Stimulated activated CD4-positive, alpha-beta T cell treated with anti-CD3 and anti-CD28 coated beads, Interleukin-12 subunit alpha, Interleukin-12 subunit beta, amount 100 ng/mL, for 4 hours (primary cell): ENCODE measurements around the gene RIN3.

Source experiments
- DNase-seq: peaks from one replicate; pipeline ENCODE4 v3.0.0-alpha.2; 2020

RIN3 gene

DNA sequence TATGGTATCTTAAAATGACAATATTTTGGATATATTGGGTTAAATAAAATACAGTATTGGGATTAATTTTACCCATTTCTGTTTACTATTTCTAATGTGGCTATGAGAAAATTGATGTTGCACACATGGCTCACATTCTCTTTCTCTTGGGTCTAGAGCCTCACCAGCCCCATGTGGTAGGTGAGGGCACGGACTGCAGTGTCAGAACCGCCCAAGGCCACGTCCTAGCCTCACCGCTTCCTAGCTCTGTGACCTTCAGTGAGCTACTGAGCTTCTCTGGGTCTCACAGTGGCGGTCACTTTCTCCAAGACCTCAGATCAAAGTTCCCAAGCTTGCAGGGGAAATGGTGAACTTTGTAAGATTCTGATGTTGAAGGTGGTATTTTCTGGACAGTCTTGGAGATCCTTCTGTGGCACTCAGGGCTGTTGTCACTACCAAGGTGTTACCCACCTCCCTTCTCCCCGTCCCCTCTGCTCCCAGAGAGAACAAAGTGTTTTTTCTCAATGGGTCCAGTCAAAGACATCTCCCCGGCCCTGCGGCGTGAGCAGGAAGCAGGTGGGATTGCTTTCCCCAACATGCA, 87.6 kb downstream of the RIN3 start:
- no peak for DNase-seq

DNA sequence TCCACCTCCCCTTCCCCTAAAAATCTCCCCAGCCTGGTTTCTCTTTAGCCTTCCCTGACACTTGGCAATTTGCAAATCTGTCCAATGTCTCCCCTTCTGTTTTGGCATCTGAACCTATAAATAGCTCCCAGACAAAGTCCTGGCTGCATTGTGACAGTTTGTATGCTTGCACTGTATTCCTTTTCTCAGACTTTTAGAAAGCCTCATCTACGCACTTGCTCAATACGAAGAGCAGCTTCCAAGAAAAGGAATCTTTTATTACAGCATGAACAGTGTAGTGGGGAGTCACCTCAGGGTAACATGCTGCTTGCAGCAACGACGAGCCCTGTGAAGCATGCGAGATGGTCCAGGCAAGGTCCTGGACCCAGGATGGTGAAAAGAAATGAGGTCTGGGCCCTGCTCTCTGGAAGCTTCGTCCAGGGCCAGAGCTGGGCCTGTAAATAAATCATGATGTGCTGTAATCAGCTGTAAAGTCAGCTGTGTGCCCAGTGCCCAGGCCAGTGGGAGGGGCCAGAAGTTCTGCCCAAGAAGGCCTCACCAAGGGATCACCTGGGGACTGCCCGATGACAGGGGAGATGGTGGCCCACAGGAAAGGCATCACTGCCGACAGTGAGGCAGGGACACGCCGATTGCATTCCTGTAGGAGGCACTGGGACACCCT, 88.3 kb downstream of the RIN3 start:
- DNase-seq = no peak

DNA sequence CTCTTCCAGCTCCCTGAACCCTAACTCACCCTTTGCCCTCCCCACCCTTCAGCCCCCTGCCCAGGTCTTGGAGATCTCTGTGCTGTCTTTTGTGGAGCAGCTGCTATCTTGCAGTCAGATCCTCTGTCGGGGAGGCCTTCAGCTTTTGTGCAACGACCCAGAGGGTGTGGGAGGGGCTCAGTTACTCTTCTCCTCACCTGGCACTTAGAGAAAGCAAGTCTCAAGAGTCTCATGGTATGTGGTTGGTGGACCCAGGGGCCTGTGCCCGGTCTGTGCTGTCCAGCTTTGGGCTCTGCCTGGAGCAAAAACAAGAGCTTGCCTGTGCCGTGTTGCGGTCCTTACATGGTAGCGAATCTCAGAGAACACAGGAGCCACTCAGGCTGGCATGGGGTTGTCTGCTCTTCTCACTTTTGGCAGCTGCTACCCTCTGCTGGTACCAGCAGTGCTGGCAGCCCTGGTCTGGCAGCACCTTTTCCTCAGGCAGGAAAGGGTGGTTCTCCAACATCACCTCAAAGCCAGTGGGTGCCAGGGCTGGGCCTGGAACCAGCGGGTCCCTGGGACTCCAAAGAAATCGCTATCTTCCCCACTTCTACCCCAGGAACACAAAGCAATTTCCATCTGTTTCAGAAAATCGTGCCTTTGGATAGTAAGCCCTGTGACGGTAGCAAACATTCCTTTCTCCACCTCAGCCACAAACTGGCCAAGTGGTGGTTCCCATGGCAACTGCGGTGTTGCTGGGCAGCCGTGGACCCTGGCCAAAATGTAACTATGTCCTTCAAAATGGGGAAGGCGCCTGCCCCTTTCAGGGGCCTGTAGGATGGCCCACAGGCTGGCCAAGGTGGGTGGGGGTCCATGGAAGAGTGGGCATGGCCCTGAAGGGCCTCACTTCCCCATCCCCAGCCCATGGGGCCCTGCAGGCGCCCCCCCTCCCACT, 90.0 kb downstream of the RIN3 start:
- DNase-seq = peak; percentile 38

DNA sequence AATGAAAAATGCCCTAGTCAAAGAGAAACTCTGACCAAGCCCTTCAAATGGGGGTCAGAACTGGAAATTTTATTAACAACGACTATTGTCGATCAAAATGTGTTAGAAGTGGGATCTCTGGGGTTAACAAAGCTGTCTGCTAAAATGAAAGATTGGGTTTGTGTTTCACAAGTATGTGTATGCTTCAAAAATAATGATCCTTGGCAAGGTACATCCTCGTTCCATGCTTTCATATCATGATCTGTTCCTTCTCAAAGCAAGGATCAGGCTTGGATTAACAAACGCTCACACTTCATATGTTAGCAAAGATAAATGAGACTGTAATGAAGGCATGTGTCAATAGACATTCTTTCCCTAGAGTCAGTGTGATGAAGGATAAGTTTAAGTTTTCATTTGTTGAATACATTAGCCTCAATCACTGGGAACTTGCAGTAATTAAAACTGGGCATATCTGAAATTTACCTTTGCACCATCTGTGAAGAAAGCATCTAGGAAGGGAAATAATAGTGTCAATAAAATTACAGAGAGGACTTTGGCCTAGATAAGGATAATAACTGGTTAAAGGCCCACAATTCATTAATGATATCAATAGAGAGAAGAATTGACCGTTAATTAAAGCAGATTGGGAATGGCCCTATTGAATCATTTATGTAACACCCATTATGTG, 91.8 kb downstream of the RIN3 start:
- DNase-seq = no peak

DNA sequence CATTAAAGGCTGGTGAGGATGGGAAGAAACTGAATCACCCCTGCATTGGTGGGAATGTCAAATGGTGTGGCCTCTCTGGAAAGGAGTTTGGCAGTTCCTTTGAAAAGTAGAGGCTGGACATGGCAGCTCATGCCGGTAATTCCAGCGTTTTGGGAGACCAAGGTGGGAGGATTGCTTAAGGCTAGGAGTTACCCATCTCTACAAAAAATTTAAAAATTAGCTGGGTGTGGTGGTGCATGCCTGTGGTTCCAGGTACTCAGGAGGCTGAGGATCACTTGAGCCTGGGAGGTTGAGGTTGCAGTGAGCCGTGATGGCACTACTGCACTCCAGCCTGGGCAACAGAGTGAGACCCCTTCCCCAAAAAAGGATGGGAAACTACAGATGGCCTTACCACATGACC, 93.7 kb downstream of the RIN3 start:
- DNase-seq = no peak

DNA sequence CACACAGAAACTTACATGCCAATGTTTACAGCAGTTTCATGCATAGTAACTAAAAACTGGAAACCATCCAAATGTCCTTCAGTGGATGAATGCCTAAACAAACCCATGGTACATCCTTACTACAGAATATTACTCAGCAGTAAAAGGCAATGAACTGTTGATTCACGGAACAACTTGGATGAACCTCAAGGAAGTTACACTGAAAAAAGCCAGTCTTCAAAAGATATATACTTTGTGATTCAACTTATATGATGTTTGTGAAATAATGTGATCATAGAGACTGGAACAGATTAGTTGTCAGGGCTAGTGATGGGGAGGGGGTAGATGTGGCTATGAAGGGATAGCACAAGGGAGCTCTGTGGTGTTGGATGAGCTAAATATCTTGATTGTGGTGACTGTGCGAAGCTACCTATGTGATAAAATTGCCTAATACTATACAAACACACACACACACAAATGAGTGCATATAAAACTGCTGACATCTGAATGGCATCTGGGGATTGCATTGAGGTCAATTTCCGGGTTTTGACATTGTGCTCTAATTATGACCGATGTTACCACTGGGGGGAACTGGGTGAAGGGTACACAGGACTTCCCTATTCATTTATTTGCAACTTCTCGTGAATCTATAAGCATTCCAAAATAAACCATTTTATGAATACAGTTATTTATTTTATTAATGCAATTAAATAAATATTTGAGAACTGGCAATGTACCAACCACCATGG, 94.3 kb downstream of the RIN3 start:
- DNase-seq = no peak

DNA sequence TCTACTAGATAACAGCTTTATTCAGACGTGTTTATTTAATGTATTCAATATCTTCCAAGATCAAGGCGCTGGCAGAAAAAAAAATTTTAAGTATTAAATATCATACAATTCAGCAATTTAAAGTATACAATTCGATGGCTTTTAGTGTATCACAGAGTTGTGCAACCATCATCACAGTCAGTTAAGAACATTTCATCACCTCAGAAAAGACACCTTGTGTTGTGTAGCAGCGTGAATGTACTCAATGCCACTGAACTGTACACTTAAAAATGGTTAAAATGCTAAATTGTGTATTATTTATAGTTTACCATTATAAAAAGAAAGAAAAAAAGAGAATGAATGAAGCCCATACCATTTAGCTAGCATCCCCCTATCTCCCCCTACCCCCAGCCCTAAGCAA, 96.4 kb downstream of the RIN3 start:
- DNase-seq = no peak

DNA sequence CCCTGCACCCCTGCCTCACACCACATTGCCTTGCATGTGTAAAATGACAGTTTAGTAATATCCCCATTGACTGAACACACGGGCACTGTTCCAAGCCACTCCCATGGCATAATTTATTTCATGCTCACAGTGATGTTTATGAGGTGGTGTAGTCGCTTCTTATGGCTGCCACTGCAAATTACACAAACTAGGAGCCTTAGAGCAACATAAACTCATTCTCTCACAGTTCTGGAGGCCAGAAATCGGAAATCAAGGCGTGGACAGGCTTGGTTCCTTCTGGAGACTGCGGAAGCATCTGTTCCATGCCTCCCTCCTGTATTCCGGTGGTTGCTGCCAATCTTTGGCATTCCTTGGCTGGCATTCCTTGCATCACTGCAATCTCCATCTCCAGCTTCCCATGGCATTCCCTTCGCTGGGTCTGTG, 97.3 kb downstream of the RIN3 start:
- DNase-seq = no peak

DNA sequence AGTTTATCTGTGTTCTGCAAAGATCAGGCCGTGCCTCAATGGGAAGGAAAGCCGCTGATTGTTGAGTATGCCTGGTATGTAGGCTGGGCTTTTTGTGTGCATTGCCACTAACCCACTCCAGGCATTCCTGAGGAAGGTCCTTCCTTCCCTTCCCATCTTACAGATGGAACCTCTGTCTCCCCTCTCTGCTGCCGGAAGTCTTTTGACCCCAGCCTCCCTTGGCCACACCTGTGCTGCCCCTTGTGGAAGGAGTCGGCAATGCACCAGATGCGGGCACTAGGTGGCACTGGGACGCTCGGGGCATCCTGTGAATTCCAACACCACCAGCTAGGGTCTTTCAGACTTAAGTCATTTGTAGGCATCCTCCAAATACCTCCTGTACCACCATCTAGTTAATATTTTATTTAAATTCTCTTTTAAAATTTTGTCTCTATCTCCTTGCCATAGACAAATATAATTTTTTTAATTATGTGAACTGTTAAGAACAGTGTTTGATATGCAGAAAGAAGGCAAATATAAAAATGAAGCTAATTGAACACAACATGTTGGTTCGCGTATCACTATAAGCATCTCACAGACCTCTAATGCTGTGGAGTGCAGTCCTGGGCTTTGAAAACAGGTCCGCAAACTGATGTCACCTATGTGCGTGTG, 99.6 kb downstream of the RIN3 start:
- DNase-seq = peak; percentile 72

DNA sequence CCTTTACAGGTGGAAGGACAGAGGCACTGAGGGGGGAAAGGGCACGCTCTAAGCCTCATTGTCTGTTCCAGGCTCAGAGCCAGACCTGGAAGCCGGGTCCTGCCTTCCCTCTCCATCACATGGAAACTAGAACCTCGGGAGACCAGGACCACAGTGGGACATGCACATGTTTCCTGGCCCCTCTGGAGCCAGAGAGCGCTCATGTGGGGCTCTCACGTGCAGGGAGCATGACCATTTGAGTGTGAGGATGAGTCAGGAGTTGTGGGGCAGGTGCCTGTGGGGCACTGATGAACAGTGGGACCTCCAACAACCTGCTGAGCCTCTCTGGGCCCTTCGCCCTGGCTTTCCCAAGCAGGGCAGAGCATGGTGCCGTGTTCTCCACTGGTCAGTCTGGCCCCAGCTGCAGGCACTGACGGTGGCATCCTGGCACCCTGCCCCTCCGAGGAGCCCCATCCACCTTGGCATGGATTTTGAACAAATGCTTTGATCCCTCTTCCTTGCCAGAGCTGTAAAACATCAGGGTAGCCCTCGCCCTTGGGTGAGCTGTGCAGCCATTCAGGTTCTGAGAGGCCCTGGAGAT, 100.2 kb downstream of the RIN3 start:
- DNase-seq = no peak

DNA sequence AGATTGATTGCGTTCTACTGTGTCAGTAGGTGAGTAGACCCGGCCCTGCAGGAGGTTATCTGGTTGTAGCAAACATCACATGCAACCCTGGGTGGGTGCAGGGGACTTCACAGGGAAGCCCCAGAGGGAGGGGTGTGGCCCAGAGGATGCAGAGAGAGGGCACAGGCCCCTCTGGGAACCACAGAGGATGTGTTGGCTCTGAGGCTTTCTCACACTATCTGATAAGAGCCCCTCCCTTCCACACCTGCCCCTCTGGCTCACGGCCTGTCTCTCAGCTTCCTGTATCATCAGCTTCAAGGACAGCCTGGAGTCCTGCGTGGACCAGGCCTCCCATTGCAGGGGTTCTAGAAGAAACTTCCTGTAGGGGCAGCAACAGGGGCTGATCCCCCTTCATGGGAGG, 101.9 kb downstream of the RIN3 start:
- DNase-seq = peak; percentile 12

DNA sequence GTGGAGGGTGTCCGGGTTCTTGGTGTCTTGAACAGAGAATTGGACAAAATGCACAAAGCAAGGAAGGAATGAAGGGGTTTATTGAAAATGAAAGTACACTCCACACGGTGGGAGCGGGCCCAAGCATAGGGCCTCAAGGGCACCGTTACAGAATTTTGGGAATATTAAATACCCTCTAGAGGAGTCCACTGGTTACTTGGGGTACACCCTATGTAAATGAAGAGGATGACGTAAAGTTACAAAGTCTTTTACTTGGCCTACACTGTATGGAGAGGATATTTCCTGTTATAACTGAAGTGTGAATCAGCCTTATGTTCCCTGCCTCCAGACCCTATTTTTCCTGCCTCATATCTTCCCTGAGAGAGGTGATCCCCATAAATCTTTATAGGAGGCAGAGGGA, 102.6 kb downstream of the RIN3 start:
- DNase-seq = no peak

DNA sequence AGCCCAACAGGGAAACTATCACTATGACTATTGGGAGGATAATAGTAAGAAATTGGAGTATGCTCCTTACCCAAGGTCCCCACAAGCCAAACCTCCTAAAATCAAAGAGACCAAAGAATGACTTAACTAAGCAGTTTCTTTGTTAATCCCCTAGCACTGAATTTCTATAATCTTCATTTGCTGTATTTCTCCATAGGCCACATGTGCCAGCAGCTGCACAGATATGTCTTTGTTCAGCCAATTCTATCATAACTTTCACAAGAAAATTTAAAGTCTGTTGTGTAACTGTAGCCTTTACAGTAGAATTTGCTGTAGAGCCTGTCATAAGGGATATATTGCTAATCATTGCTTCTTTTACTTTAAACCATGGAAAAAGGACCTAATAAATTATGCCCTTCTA, 104.0 kb downstream of the RIN3 start:
- no peak for DNase-seq

DNA sequence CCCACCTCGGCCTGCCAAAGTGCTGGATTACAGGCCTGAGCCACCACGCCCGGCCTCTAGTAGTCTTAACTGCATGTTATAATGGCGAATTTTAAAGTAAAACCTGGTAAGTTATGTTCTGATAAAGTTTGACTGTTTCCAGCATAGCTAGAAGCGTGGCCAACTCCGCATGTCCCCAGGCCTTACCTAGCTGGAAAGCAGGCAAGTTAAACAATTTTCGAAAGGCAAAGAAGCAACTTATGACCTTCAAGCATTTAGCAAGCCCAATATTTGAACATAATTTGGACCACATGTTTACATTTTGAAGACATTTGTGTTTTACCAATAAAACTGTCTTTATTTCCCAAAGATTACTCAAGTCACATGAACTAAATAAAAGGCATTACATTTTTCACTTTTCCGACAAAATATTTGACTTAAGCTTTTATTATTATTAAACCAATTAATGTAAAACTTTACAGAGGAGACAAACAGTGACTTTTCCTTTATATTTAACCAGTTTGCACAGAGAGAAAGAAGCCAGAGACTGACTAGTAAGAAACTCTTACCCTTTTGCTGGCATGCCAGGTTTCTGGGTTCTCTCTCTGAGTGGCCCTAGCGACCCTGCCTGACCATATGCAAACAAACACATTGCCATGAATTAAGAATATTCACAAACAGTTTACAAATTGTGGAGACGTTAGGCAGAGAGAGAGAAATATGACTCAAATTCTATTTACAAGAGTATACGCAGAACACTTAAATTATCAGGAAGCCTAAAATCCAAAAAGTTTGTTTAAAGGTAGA, 106.3 kb downstream of the RIN3 start:
- no peak for DNase-seq

DNA sequence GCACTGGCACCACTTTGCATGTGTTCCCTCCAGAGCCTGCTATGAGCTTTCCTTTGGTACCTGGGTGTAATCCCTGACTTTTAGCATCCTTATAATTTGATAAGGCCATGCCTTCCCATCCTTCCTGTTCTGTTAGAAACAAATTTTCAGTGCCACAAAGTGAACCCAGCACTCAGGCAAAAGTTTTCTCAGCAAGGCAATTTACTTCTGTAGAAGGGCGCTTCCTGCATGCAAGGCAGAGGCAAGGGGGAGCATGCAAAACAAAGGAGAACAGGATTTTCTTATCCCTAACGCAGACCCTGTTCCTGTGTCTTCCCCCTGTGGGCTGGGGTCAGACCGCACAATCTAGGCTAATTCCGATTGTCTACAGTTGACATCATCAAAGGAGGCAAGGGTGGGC, 108.7 kb downstream of the RIN3 start:
- no peak for DNase-seq

DNA sequence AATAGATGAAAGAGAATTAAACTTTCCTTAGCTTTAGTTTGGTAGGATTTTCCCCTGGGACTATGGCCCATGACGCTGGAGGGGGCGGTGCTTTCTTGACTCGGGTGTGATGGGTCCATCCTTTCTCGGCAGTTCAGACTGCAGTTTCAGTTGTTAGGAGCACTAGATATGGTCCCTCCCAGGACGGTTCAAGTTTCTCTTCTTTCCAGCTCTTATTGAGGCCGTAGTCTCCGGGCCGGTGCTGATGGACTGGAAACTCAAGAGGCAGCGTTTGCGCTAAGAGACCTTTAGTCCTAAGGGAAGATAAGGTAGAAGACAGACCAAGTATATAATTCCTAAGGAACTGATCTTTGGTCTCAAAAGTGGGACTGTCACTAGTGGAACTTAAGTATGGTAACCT, 111.2 kb downstream of the RIN3 start:
- DNase-seq = no peak

DNA sequence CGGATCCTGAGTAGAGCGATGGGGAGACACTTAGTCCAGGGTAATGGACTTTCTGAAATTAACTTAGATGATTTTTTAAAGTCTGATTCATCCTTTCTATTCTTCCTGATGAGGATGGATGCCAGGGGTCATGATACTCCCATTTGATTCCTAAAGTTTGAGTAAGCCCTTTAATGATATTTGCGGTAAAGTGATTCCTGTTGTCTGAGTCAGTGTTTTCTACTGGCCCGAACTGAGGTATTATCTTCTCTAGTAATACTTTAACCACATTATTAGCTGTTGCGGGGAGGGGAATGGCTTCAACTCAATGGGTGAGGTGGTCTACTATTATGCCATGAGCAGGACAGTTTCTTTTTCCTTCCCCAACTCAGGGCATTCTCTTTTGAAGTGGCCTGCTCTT, 111.6 kb downstream of the RIN3 start:
- DNase-seq = no peak

DNA sequence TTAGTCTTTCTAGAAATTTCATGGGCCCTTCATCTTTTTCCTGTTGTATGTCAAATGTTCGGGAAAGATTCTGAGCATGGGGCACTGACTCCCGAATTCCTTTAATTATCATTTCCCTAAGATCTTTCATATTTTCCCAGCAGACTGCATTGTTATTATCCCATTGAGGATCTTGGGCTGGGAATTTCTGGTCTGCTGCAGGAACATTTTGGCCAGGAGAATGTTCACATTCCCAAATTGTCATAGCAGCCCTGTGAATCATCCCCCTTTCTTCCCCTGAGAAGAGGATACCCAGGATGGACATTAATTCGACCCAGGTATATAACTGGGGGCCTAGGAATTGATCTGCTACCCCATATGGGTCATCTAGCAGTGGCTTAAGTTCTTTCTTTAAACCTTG, 112.5 kb downstream of the RIN3 start:
- DNase-seq = no peak

DNA sequence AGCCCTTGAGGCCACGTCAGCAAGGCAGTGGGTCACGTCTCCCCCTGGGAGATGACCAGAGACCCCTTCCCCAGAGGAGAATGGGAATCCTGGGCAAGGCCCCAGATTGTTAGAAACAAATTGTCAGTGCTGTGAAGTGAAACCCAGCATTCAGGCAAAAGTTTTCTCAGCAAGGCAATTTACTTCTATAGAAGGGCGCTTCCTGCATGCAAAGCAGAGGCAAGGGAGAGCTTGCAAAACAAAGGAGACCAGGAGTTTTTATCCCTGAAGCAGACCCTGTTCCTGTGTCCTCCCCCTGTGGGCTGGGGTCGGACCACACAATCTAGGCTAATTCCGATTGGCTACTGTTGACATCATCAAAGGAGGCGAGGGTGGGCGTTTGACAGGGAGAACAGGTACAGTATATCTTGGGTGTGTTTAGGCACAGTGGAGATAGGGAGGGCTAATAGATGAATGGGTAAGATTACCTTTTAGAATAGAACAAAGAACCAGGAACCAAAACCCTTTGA, 114.2 kb downstream of the RIN3 start:
- no peak for DNase-seq

DNA sequence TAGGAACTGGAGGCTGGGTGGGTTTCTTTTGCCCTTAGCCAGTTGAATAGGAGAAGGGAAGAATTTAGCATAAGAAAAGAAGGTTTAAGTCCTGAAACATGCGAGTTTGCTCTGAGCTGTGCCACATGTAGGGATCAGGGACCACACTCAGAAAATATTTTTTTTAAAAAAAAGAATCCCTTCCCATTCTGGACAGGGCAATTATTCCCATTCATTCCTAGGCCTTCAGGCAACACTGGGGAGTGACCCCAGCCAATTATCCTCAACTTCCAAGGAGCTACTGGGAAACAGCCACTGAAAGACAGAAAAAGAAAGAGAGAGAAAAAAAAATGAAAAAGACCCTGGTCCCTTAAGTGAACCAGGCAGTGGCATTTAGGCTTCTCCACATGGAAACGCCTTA, 115.1 kb downstream of the RIN3 start:
- DNase-seq = no peak

DNA sequence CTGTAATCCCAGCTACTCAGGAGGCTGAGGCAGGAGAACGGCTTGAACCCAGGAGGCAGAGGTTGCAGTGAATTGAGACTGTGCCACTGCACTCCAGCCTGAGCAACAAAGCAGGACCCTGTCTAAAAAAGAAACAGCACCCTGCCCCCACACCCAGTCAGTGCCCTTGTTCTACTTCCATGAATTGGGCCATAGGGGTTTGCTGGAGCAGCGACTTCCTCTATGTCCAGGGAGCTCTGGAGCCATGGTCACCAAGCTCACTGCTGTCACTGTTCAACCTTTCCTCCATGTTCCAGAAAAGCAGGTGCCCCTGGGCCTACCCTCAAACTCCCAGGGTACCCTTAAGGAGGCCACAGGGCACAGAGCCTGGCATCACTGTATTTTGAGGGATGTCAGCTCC, 116.8 kb downstream of the RIN3 start:
- no peak for DNase-seq
